Neural progenitor cell (in vitro differentiated cells): Measurements from ENCODE around the gene TP53INP2.

ENCODE experiments used
- EZH2 ChIP-seq: fragments of 200-600 bp; sonication (generic); IDR thresholded peaks from 2 replicates; pipeline ENCODE4 v1.6.1; 2017; ENCODE audit warnings: antibody characterized with exemption, mild to moderate bottlenecking, moderate library complexity
- EZH2phosphoT487 ChIP-seq: fragments of 200-600 bp; sonication (generic); IDR thresholded peaks from 2 replicates; pipeline ENCODE4 v1.6.1; 2017; ENCODE audit warnings: antibody characterized with exemption
- TF ChIP-seq, protein P1 (sequence below): fragments of 200-600 bp; sonication (generic); IDR thresholded peaks from 2 replicates; pipeline ENCODE4 v1.5.1; 2017; ENCODE audit warnings: antibody characterized with exemption, mild to moderate bottlenecking

DNA sequence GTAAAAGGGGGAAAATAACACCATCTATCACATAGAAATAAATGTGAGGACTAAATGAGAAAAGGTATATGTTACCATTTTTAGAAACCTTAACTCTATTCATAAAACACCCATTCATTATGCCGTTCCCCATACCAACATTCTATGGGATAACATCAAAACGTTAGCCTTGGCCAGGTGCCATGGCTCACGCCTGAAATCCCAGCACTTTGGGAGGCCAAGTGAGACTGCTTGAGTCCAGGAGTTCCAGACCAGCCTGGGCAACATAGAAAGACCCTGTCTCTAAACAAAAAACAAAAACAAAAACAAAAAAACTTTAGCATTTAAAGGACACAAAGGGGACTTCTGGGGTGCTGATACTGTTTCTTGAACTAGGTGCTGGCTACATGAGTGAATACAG lies 28.6 kb upstream of the TP53INP2 start:
- TF ChIP-seq, protein P1, sequence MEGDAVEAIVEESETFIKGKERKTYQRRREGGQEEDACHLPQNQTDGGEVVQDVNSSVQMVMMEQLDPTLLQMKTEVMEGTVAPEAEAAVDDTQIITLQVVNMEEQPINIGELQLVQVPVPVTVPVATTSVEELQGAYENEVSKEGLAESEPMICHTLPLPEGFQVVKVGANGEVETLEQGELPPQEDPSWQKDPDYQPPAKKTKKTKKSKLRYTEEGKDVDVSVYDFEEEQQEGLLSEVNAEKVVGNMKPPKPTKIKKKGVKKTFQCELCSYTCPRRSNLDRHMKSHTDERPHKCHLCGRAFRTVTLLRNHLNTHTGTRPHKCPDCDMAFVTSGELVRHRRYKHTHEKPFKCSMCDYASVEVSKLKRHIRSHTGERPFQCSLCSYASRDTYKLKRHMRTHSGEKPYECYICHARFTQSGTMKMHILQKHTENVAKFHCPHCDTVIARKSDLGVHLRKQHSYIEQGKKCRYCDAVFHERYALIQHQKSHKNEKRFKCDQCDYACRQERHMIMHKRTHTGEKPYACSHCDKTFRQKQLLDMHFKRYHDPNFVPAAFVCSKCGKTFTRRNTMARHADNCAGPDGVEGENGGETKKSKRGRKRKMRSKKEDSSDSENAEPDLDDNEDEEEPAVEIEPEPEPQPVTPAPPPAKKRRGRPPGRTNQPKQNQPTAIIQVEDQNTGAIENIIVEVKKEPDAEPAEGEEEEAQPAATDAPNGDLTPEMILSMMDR: no peak
- TF ChIP-seq EZH2: no peak
- TF ChIP-seq EZH2phosphoT487: no peak
